HEK293 (cell line): Measurements from ENCODE around the gene DYNC2I2.
"Not testable (repeated sequence)": the region's sequence is repeated elsewhere in the genome, so short reads cannot be mapped to it uniquely, and the experiment has no call there.

Experiments used
- CTCF ChIA-PET: fragments of 350-600 bp; formaldehyde crosslinking; extraction: SDS; loops from one replicate; lab custom pipeline; 2021; ENCODE audit warnings: antibody characterized with exemption; lab: Yijun Ruan, JAX
- POLR2A ChIA-PET: fragments of 300-600 bp; formaldehyde crosslinking; extraction: SDS; loops from one replicate; lab custom pipeline; 2020; ENCODE audit warnings: antibody characterized with exemption, inconsistent platforms; lab: Yijun Ruan, JAX
- H3K27ac ChIP-seq: fragments of 200-500 bp; sonication (Bioruptor generic); 2 replicates; pipeline ENCODE4 v1.5.1; 2014; ENCODE audit warnings: low read depth, low read length, control low read depth, inconsistent platforms; ENCODE audit errors: extremely low read depth
- H3K36me3 ChIP-seq, 2 experiments: fragments of 200-500 bp in 1 of 2; sonication (Bioruptor generic) in 1 of 2; 1 replicate in 1 of 2; 2 replicates in 1 of 2; pipeline ENCODE4 v1.5.1; 2014 to 2017; ENCODE audit warnings: inconsistent platforms in 2 of 2, low read length in 2 of 2; ENCODE audit not compliant: control insufficient read depth in 2 of 2, insufficient read depth in 1 of 2
- H3K4me1 ChIP-seq: fragments of 200-500 bp; sonication (Bioruptor generic); 2 replicates; pipeline ENCODE4 v1.5.1; 2014; ENCODE audit warnings: mild to moderate bottlenecking, low read length, inconsistent platforms; ENCODE audit not compliant: control insufficient read depth, insufficient read depth
- H3K4me3 ChIP-seq: 2 replicates; pipeline ENCODE4 v1.5.1; 2011; ENCODE audit warnings: low read depth, mild to moderate bottlenecking, control low read depth, low read length, moderate library complexity
- H3K9me3 ChIP-seq: fragments of 200-500 bp; sonication (Bioruptor generic); 2 replicates; pipeline ENCODE4 v1.5.1; 2014; ENCODE audit warnings: low read depth, low read length, inconsistent platforms; ENCODE audit not compliant: control insufficient read depth, insufficient read depth
- CTCF ChIP-seq: fragments of 450-650 bp; formaldehyde crosslinking; IDR thresholded peaks from 2 replicates; pipeline ENCODE4 v1.5.1; 2016; ENCODE audit warnings: missing biosample characterization, missing genetic modification characterization
- GLIS1 ChIP-seq: fragments of 450-650 bp; formaldehyde crosslinking; IDR thresholded peaks from 2 replicates; pipeline ENCODE4 v1.5.1; 2016; ENCODE audit warnings: missing biosample characterization, missing genetic modification characterization
- KLF1 ChIP-seq: fragments of 450-650 bp; formaldehyde crosslinking; IDR thresholded peaks from 2 replicates; pipeline ENCODE4 v1.5.1; 2016; ENCODE audit warnings: missing biosample characterization, missing genetic modification characterization
- OSR2 ChIP-seq: fragments of 450-650 bp; formaldehyde crosslinking; IDR thresholded peaks from 2 replicates; pipeline ENCODE4 v1.5.1; 2016; ENCODE audit warnings: missing biosample characterization, missing genetic modification characterization
- SCRT2 ChIP-seq: fragments of 450-650 bp; formaldehyde crosslinking; IDR thresholded peaks from 2 replicates; pipeline ENCODE4 v1.5.1; 2016; ENCODE audit warnings: missing biosample characterization, missing genetic modification characterization
- ZNF114 ChIP-seq: fragments of 450-650 bp; formaldehyde crosslinking; IDR thresholded peaks from 2 replicates; pipeline ENCODE4 v1.5.0; 2017; ENCODE audit warnings: missing biosample characterization, missing genetic modification characterization
- ZNF184 ChIP-seq: fragments of 450-650 bp; IDR thresholded peaks from 2 replicates; pipeline ENCODE4 v1.5.1; 2018; ENCODE audit warnings: missing biosample characterization, mild to moderate bottlenecking, missing genetic modification characterization
- ZNF2 ChIP-seq: fragments of 450-650 bp; formaldehyde crosslinking; IDR thresholded peaks from 2 replicates; pipeline ENCODE4 v1.5.1; 2016; ENCODE audit warnings: missing biosample characterization, missing genetic modification characterization
- ZNF335 ChIP-seq: fragments of 450-650 bp; formaldehyde crosslinking; conservative IDR thresholded peaks from 2 replicates; pipeline ENCODE4 v1.5.1; 2016; ENCODE audit warnings: missing biosample characterization, missing genetic modification characterization
- ZNF513 ChIP-seq: fragments of 450-650 bp; IDR thresholded peaks from 2 replicates; pipeline ENCODE4 v1.5.1; 2018; ENCODE audit warnings: missing biosample characterization, missing genetic modification characterization
- ZNF623 ChIP-seq: fragments of 450-650 bp; formaldehyde crosslinking; IDR thresholded peaks from 2 replicates; pipeline ENCODE4 v1.5.1; 2016; ENCODE audit warnings: missing biosample characterization, missing genetic modification characterization
- ZNF660 ChIP-seq: fragments of 450-650 bp; IDR thresholded peaks from 2 replicates; pipeline ENCODE4 v1.5.1; 2018; ENCODE audit warnings: missing biosample characterization, mild to moderate bottlenecking, missing genetic modification characterization
- ZNF792 ChIP-seq: fragments of 450-650 bp; formaldehyde crosslinking; IDR thresholded peaks from 2 replicates; pipeline ENCODE4 v1.5.1; 2016; ENCODE audit warnings: missing biosample characterization, missing genetic modification characterization
- TF ChIP-seq, protein P1 (sequence below): fragments of 450-650 bp; formaldehyde crosslinking; IDR thresholded peaks from 2 replicates; pipeline ENCODE4 v1.5.1; 2016; ENCODE audit warnings: missing biosample characterization, missing genetic modification characterization
- TF ChIP-seq, protein P2 (sequence below): fragments of 450-650 bp; formaldehyde crosslinking; IDR thresholded peaks from 2 replicates; pipeline ENCODE4 v1.5.1; 2016; ENCODE audit warnings: missing biosample characterization, missing genetic modification characterization, borderline replicate concordance

Gene DYNC2I2

GRCh38 chr9:128696923-128697707 is 40.5 kb upstream of the DYNC2I2 start (continued):
- TF ChIP-seq SCRT2 (tag by site-specific recombination) (no peak), OSR2 (tag by site-specific recombination) (peak; percentile 64), ZNF660 (no peak), KLF1 (tag by site-specific recombination) (0 out of 2 replicates have a peak, but pooled peaks have one; percentile 47), ZNF792 (tag by site-specific recombination) (no peak), ZNF623 (tag by site-specific recombination) (0 out of 2 replicates have a peak, but pooled peaks have one; percentile 14), CTCF (tag by site-specific recombination) (no peak)
- TF ChIP-seq, protein P1, sequence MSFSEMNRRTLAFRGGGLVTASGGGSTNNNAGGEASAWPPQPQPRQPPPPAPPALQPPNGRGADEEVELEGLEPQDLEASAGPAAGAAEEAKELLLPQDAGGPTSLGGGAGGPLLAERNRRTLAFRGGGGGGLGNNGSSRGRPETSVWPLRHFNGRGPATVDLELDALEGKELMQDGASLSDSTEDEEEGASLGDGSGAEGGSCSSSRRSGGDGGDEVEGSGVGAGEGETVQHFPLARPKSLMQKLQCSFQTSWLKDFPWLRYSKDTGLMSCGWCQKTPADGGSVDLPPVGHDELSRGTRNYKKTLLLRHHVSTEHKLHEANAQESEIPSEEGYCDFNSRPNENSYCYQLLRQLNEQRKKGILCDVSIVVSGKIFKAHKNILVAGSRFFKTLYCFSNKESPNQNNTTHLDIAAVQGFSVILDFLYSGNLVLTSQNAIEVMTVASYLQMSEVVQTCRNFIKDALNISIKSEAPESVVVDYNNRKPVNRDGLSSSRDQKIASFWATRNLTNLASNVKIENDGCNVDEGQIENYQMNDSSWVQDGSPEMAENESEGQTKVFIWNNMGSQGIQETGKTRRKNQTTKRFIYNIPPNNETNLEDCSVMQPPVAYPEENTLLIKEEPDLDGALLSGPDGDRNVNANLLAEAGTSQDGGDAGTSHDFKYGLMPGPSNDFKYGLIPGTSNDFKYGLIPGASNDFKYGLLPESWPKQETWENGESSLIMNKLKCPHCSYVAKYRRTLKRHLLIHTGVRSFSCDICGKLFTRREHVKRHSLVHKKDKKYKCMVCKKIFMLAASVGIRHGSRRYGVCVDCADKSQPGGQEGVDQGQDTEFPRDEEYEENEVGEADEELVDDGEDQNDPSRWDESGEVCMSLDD (tag by site-specific recombination): no peak
- TF ChIP-seq, all 188 proteins: peak for 8

DNA sequence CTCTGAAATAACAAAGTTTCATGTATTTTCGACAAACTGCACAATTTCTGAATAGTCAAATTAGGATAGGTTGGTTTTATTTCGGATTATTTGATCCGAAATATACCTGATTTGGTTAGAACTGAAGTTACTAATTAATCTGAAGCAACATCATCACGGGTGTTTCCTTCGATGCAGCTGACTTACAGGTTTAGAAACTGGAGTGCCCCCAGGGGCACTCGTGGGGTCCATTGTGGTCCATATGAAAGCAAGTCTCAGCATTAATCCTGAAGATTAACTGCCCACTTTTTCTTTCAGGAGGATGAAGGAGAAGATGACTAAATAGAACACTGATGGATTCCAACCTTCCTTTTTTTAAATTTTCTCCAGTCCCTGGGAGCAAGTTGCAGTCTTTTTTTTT is 37.7 kb upstream of the DYNC2I2 start:
- TF ChIP-seq ZNF335 (tag by site-specific recombination): no peak
- no peak for TF ChIP-seq ZNF184 (tag by site-specific recombination)
- no peak for TF ChIP-seq ZNF114 (tag by site-specific recombination)
- TF ChIP-seq GLIS1: no peak
- TF ChIP-seq, protein P2, sequence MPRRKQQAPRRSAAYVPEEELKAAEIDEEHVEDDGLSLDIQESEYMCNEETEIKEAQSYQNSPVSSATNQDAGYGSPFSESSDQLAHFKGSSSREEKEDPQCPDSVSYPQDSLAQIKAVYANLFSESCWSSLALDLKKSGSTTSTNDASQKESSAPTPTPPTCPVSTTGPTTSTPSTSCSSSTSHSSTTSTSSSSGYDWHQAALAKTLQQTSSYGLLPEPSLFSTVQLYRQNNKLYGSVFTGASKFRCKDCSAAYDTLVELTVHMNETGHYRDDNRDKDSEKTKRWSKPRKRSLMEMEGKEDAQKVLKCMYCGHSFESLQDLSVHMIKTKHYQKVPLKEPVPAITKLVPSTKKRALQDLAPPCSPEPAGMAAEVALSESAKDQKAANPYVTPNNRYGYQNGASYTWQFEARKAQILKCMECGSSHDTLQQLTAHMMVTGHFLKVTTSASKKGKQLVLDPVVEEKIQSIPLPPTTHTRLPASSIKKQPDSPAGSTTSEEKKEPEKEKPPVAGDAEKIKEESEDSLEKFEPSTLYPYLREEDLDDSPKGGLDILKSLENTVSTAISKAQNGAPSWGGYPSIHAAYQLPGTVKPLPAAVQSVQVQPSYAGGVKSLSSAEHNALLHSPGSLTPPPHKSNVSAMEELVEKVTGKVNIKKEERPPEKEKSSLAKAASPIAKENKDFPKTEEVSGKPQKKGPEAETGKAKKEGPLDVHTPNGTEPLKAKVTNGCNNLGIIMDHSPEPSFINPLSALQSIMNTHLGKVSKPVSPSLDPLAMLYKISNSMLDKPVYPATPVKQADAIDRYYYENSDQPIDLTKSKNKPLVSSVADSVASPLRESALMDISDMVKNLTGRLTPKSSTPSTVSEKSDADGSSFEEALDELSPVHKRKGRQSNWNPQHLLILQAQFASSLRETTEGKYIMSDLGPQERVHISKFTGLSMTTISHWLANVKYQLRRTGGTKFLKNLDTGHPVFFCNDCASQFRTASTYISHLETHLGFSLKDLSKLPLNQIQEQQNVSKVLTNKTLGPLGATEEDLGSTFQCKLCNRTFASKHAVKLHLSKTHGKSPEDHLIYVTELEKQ (tag by site-specific recombination): no peak
- no peak for TF ChIP-seq ZNF2 (tag by site-specific recombination)

GRCh38 chr9:128693738-128694137 is 37.1 kb upstream of the DYNC2I2 start:
- ChIA-PET CTCF (interaction anchor here (1.4 to 4.5 kb wide), 2 partner anchors 8 to 45 kb away, joined by 4 to 37 read pairs; partner anchors contain the start of gene PKN3), POLR2A (interaction anchor here (0.6 to 1.0 kb wide), 2 partner anchors 45 to 58 kb away, joined by 3 read pairs; no protein-coding TSS in a partner anchor)
- not testable (repeated sequence) for H3K27ac ChIP-seq, H3K9me3 ChIP-seq, H3K4me1 ChIP-seq, H3K4me3 ChIP-seq
- peak; percentile 100 for TF ChIP-seq ZNF513
- peaks cover 16 to 62% of the 10 kb centered on the region in 2 experiments for H3K36me3 ChIP-seq

More for the DNA sequence above, 37.7 kb upstream of the DYNC2I2 start:
- Histone ChIP-seq H3K36me3 (peaks cover 16 to 62% of the 10 kb centered on the region in 2 experiments), H3K27ac (no peak overlapping the region), H3K9me3 (no peaks in the 10 kb centered on the region), H3K4me3 (no peak overlapping the region), H3K4me1 (no peaks in the 10 kb centered on the region)
- POLR2A ChIA-PET: no interaction called here
- CTCF ChIA-PET: no interaction called here
